Thyroid gland (tissue), 4 donors: ENCODE data around the gene ABCG5.

Experiments used
- POLR2A ChIP-seq, 2 donors: fragments of 450-650 bp; IDR thresholded peaks; one replicate each; pipeline ENCODE4 v1.6.1; 2017; ENCODE audit warnings: antibody characterized with exemption in 2 of 2, mild to moderate bottlenecking in 2 of 2, moderate library complexity in 1 of 2
- TF ChIP-seq, protein P1 (sequence below), 6 experiments: fragments of 200-600 bp in 3 of 6; fragments of 450-650 bp in 3 of 6; sonication (generic) in 3 of 6; IDR thresholded peaks; one replicate each; pipeline ENCODE4 v1.5.1; 2016 to 2019; ENCODE audit warnings: antibody characterized with exemption in 6 of 6, mild to moderate bottlenecking in 2 of 6, inconsistent platforms in 1 of 6, moderate library complexity in 1 of 6

GRCh38 chr2:43852196-43852730 lies 13.6 kb upstream of the ABCG5 start:
- no peak for TF ChIP-seq POLR2A (IDR thresholded peaks at IDR 0.05)
- TF ChIP-seq, protein P1, sequence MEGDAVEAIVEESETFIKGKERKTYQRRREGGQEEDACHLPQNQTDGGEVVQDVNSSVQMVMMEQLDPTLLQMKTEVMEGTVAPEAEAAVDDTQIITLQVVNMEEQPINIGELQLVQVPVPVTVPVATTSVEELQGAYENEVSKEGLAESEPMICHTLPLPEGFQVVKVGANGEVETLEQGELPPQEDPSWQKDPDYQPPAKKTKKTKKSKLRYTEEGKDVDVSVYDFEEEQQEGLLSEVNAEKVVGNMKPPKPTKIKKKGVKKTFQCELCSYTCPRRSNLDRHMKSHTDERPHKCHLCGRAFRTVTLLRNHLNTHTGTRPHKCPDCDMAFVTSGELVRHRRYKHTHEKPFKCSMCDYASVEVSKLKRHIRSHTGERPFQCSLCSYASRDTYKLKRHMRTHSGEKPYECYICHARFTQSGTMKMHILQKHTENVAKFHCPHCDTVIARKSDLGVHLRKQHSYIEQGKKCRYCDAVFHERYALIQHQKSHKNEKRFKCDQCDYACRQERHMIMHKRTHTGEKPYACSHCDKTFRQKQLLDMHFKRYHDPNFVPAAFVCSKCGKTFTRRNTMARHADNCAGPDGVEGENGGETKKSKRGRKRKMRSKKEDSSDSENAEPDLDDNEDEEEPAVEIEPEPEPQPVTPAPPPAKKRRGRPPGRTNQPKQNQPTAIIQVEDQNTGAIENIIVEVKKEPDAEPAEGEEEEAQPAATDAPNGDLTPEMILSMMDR (IDR thresholded peaks at IDR 0.05): no peak
